Germinal center (tissue), 1 donor: Measurements from ENCODE around the gene SMIM11.
"Not testable (repeated sequence)": the region's sequence is repeated elsewhere in the genome, so short reads cannot be mapped to it uniquely, and the experiment has no call there.

Experiments
- DNase-seq: peaks from one replicate; pipeline ENCODE4 v3.0.0; 2012; ENCODE audit warnings: mixed read lengths, low spot score

Gene SMIM11

GRCh38 chr21:34423805-34424204 lies 48.5 kb downstream of the SMIM11 start, which contains the start of gene SMIM34:
Gene SMIM34, minus strand, starts transcription at chr21:34423951. Its CDS starts 112 bp downstream, at chr21:34423839.
- DNase-seq, result not testable (repeated sequence)

- not testable (repeated sequence) for DNase-seq
Measured at GRCh38 chr21:34427339-34427738, 52.0 kb downstream of the SMIM11 start.

GRCh38 chr21:34428441-34428840 lies 53.1 kb downstream of the SMIM11 start:
- DNase-seq, result not testable (repeated sequence)

GRCh38 chr21:34429710-34430109 lies 54.4 kb downstream of the SMIM11 start:
- DNase-seq, result not testable (repeated sequence)
